Omental fat pad (tissue), 4 donors: Measurements from ENCODE around the gene TACR2. TPM values are rescaled to one million over a fixed set of nuclear protein-coding genes. Genes with fewer than 3 reads are reported as not detected.

ENCODE experiments used
- ATAC-seq: fragments of 150-250 bp; one replicate; pipeline ENCODE4 v1.9.1; 2016; ENCODE audit warnings: mild to moderate bottlenecking, moderate library complexity; ENCODE audit not compliant: low FRiP score
- DNase-seq: peaks from one replicate; pipeline ENCODE4 v3.0.0-alpha.2; 2019; ENCODE audit warnings: low spot score
- CTCF ChIP-seq, 3 donors: fragments of 450-650 bp; IDR thresholded peaks; one replicate each; pipeline ENCODE4 v1.5.1; 2016 to 2017; ENCODE audit warnings: antibody characterized with exemption in 3 of 3, mild to moderate bottlenecking in 3 of 3, moderate library complexity in 2 of 3
- total RNA-seq, 4 donors: library from RNA; depleted of rRNA; stranded (reverse); fragments of >200 nt; gene quantifications; one replicate each; pipeline ENCODE4 v1.1.0, GENCODE V29; 2016

TACR2 gene
- under 1 TPM in 3 of 4 donors, not detected in 1; 0.44 to 0.96 (median 0.74) TPM for total RNA-seq

- TF ChIP-seq CTCF (IDR thresholded peaks at IDR 0.05): no peak
Measured at GRCh38 chr10:69416695-69417094, at the start of gene TACR2. TSS of gene TACR2 (minus strand) at chr10:69416918. CDS start at chr10:69416323, 595 bp downstream.

GRCh38 chr10:69466158-69466490 lies 49.4 kb upstream of the TACR2 start:
- DNase-seq: no peak
- ATAC-seq: no peak
- TF ChIP-seq CTCF (IDR thresholded peaks at IDR 0.05): no peak

More at GRCh38 chr10:69416695-69417094, at the start of gene TACR2:
- ATAC-seq (no peak), DNase-seq (no peak)

- ATAC-seq: no peak
- DNase-seq: no peak
- no peak for TF ChIP-seq CTCF (IDR thresholded peaks at IDR 0.05)
Measured at GRCh38 chr10:69465457-69466157, 48.9 kb upstream of the TACR2 start.

GRCh38 chr10:69464801-69465401 lies 48.2 kb upstream of the TACR2 start:
- no peak for DNase-seq
- no peak for ATAC-seq
- TF ChIP-seq CTCF (IDR thresholded peaks at IDR 0.05): no peak

- ATAC-seq: no peak
- DNase-seq: no peak
Measured at GRCh38 chr10:69464401-69464800, 47.7 kb upstream of the TACR2 start.

GRCh38 chr10:69463886-69464285 lies 47.2 kb upstream of the TACR2 start:
- ATAC-seq: no peak
- DNase-seq: no peak
- no peak for TF ChIP-seq CTCF (IDR thresholded peaks at IDR 0.05)

More at GRCh38 chr10:69464401-69464800, 47.7 kb upstream of the TACR2 start:
- no peak for TF ChIP-seq CTCF (IDR thresholded peaks at IDR 0.05)
